Measurements from ENCODE around the gene KRT39. TPM values are rescaled to one million over a fixed set of nuclear protein-coding genes. Genes with fewer than 3 reads are reported as not detected.

The KRT39 gene
- total RNA-seq, 4 donors from 2014 or later = not detected

- TF ChIP-seq POLR2A (IDR thresholded peaks at IDR 0.05) (no peak), EP300 (IDR thresholded peaks at IDR 0.05) (no peak)
- Histone ChIP-seq H3K9me3 (no peaks in the 10 kb centered on the region), H3K27ac (no peak overlapping the region), H3K4me1 (no peaks in the 10 kb centered on the region), H3K4me3 (no peak overlapping the region), H3K36me3 (no peaks in the 10 kb centered on the region), H3K27me3 (no peaks in the 10 kb centered on the region)
- WGBS, 2 donors = 84 to 88% methylated on average over 1 of the region's 1 CpG
- DNase-seq (ENCODE audit: low spot score in 2 of 2) = no peak
Observed at GRCh38 chr17:40961591-40961990, 5.2 kb downstream of the KRT39 start.

- Histone ChIP-seq H3K4me3 (no peak overlapping the region), H3K27me3 (no peaks in the 10 kb centered on the region), H3K4me1 (no peaks in the 10 kb centered on the region), H3K27ac (no peak overlapping the region), H3K9me3 (no peaks in the 10 kb centered on the region), H3K36me3 (no peaks in the 10 kb centered on the region)
- no peak for DNase-seq (ENCODE audit: low spot score in 2 of 2)
- TF ChIP-seq POLR2A (IDR thresholded peaks at IDR 0.05) (no peak), CTCF (IDR thresholded peaks at IDR 0.05) (no peak)
- WGBS, 2 donors = 81 to 85% methylated on average over 10 of the region's 10 CpGs
Observed at GRCh38 chr17:40960144-40960543, 6.6 kb downstream of the KRT39 start.

- no peak for DNase-seq (ENCODE audit: low spot score in 2 of 2)
- H3K9me3 ChIP-seq = no peaks in the 10 kb centered on the region
- no peaks in the 10 kb centered on the region for H3K27me3 ChIP-seq
- 85 to 86% methylated on average over 12 of the region's 12 CpGs for WGBS, 2 donors
- TF ChIP-seq POLR2A (IDR thresholded peaks at IDR 0.05) (no peak), EP300 (IDR thresholded peaks at IDR 0.05) (no peak), CTCF (IDR thresholded peaks at IDR 0.05) (no peak)
- H3K27ac ChIP-seq = no peak overlapping the region
- H3K4me1 ChIP-seq = no peaks in the 10 kb centered on the region
- H3K4me3 ChIP-seq = no peak overlapping the region
- no peaks in the 10 kb centered on the region for H3K36me3 ChIP-seq
Observed at GRCh38 chr17:40958086-40958953, 8.4 kb downstream of the KRT39 start.

- no peak overlapping the region for H3K4me3 ChIP-seq
- WGBS, 2 donors = 60 to 62% methylated on average over 8 of the region's 8 CpGs
- DNase-seq (ENCODE audit: low spot score in 2 of 2) = no peak
- H3K27me3 ChIP-seq = no peaks in the 10 kb centered on the region
- no peak for TF ChIP-seq EP300 (IDR thresholded peaks at IDR 0.05)
- TF ChIP-seq POLR2A (IDR thresholded peaks at IDR 0.05) = no peak
- no peak for TF ChIP-seq CTCF (IDR thresholded peaks at IDR 0.05)
- no peak overlapping the region for H3K27ac ChIP-seq
- H3K4me1 ChIP-seq = no peaks in the 10 kb centered on the region
- H3K36me3 ChIP-seq = no peaks in the 10 kb centered on the region
- no peaks in the 10 kb centered on the region for H3K9me3 ChIP-seq
Observed at GRCh38 chr17:40956401-40957254, 10.1 kb downstream of the KRT39 start.

GRCh38 chr17:40953881-40954280 lies 12.9 kb downstream of the KRT39 start:
- TF ChIP-seq POLR2A (IDR thresholded peaks at IDR 0.05) = no peak
- TF ChIP-seq EP300 (IDR thresholded peaks at IDR 0.05) = no peak
- TF ChIP-seq CTCF (IDR thresholded peaks at IDR 0.05) = no peak
- 59 to 77% methylated on average over 2 of the region's 2 CpGs for WGBS, 2 donors
- Histone ChIP-seq H3K9me3 (no peaks in the 10 kb centered on the region), H3K27ac (no peak overlapping the region), H3K4me1 (peaks cover 0 to 11% (median 0%) of the 10 kb centered on the region in 4 donors), H3K4me3 (no peak overlapping the region), H3K36me3 (no peaks in the 10 kb centered on the region), H3K27me3 (no peaks in the 10 kb centered on the region)
- DNase-seq (ENCODE audit: low spot score in 2 of 2) = no peak
